ENCODE data around the gene SMARCC1.
"Not testable (repeated sequence)": the region's sequence is repeated elsewhere in the genome, so short reads cannot be mapped to it uniquely, and the experiment has no call there.

The SMARCC1 gene

DNA sequence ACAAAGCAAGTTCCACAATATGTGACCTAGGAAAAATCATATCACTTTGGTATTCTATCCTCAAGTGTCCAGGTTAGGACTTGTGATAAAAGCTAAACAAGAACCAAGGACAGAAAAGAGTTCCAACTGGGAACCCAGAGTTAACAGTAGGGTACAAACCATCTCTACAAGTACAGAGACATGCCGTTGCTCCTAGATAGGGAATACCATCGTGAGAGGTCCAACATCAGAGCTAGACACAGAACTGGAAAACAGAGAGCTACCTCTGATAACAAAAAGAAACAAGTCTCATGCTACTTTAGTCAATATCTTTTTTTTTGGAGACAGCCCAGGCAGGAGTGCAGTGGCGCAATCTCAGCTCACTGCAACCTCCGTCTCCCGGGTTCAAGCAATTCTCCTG is 37.8 kb downstream of the SMARCC1 start:
- TF ChIP-seq, protein P1, sequence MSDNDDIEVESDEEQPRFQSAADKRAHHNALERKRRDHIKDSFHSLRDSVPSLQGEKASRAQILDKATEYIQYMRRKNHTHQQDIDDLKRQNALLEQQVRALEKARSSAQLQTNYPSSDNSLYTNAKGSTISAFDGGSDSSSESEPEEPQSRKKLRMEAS (IDR thresholded peaks at IDR 0.05; ENCODE audit: low read depth, low read length): no peak
- no peak for TF ChIP-seq POLR2A (IDR thresholded peaks at IDR 0.05; ENCODE audit: extremely low read depth, insufficient read length)
- no peak for TF ChIP-seq MYC (IDR thresholded peaks at IDR 0.05; ENCODE audit: low read depth, low read length)
- TF ChIP-seq, protein P2, sequence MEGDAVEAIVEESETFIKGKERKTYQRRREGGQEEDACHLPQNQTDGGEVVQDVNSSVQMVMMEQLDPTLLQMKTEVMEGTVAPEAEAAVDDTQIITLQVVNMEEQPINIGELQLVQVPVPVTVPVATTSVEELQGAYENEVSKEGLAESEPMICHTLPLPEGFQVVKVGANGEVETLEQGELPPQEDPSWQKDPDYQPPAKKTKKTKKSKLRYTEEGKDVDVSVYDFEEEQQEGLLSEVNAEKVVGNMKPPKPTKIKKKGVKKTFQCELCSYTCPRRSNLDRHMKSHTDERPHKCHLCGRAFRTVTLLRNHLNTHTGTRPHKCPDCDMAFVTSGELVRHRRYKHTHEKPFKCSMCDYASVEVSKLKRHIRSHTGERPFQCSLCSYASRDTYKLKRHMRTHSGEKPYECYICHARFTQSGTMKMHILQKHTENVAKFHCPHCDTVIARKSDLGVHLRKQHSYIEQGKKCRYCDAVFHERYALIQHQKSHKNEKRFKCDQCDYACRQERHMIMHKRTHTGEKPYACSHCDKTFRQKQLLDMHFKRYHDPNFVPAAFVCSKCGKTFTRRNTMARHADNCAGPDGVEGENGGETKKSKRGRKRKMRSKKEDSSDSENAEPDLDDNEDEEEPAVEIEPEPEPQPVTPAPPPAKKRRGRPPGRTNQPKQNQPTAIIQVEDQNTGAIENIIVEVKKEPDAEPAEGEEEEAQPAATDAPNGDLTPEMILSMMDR (IDR thresholded peaks at IDR 0.05; ENCODE audit: low read depth, low read length): no peak
- DNase-seq (ENCODE audit: low read depth): no peak

DNA sequence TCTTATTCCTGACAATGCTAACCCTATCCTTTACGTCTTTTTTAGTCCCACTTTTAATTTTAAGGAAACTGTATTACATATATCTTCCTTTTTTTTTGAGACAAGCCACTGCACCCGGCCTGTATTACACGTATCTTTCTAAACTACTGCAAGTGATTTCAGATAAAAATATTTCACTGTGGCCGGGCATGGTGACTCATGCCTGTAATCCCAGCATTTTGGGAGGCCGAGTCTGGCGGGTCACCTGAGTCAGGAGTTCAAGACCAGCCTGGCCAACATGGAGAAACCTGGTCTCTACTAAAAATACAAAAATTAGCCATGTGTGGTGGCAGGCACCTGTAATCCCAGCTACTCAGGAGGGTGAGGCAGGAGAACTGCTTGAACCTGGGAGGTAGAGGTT is 38.3 kb downstream of the SMARCC1 start:
- not testable (repeated sequence) for H3K4me3 ChIP-seq (ENCODE audit: low read depth, low read length); DNase-seq (ENCODE audit: low read depth)

More for the DNA sequence above, 37.8 kb downstream of the SMARCC1 start:
- no peak overlapping the region for H3K4me3 ChIP-seq (ENCODE audit: low read depth, low read length)

DNA sequence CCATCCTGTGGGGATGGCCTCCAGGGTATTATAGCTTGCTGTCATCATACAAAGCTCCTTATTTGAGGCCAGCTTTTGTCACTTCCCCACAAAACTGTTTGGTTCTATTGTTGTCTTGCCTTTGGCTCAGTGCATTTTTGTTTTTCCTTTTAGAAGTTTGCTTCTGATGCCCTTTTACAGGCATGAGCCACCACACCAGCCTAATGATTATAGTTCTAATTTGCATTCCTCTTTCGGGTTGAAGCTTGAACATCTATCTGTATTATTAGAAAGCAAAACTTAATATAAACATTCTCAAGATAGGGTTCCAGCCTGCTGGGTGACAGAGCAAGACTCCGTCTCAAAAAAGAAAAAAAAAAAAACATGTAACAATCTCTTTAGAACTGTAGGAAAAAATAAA is 39.8 kb downstream of the SMARCC1 start:
- no peak overlapping the region for H3K4me3 ChIP-seq (ENCODE audit: low read depth, low read length)
- DNase-seq (ENCODE audit: low read depth): no peak
- TF ChIP-seq, protein P2 (IDR thresholded peaks at IDR 0.05; ENCODE audit: low read depth, low read length): no peak
- TF ChIP-seq POLR2A (IDR thresholded peaks at IDR 0.05; ENCODE audit: extremely low read depth, insufficient read length): no peak
- TF ChIP-seq, protein P1 (IDR thresholded peaks at IDR 0.05; ENCODE audit: low read depth, low read length): no peak
- no peak for TF ChIP-seq MYC (IDR thresholded peaks at IDR 0.05; ENCODE audit: low read depth, low read length)

DNA sequence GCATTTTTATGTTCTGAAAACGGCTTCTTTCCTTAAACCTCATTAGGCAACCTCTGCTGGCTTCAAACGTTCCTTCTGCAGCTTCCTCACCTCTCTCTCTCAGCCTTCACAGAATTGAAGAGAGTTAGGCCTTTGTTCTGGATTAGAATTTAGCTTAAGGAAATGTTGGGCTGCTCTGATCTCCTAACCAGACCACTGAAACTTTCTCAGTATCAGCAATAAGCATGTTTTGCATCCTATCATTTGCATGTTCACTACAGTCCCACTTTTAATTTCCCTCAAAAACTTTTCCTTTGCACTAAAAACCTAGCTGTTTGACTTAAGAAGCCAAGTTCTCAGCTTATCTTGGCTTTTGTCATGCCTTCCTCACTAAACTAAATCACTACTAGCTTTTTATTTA is 49.5 kb downstream of the SMARCC1 start:
- no peak for TF ChIP-seq MYC (IDR thresholded peaks at IDR 0.05; ENCODE audit: low read depth, low read length)
- no peak for DNase-seq (ENCODE audit: low read depth)
- no peak overlapping the region for H3K4me3 ChIP-seq (ENCODE audit: low read depth, low read length)

DNA sequence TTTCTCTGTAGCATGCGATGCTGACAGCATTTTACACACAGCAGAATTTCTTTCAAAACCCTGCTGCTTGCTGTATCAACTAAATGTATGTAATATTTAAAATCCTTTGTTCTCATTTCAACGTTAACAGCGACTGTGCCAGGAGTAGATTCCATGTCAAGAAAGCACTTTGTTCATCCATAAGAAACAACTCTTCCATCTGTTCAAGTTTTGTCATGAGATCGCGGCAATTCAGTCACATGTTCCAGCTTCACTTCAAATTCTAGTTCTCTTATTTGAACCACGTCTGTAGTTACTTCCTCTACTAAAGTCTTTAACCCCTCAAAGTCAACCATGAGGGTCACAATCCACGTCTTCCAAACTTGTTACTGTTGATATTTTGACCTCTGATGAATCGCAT is 50.6 kb downstream of the SMARCC1 start:
- TF ChIP-seq MYC (IDR thresholded peaks at IDR 0.05; ENCODE audit: low read depth, low read length): no peak
- TF ChIP-seq, protein P1 (IDR thresholded peaks at IDR 0.05; ENCODE audit: low read depth, low read length): no peak
- TF ChIP-seq POLR2A (IDR thresholded peaks at IDR 0.05; ENCODE audit: extremely low read depth, insufficient read length): no peak
- TF ChIP-seq, protein P2 (IDR thresholded peaks at IDR 0.05; ENCODE audit: low read depth, low read length): no peak
- no peak for DNase-seq (ENCODE audit: low read depth)
- no peak overlapping the region for H3K4me3 ChIP-seq (ENCODE audit: low read depth, low read length)

DNA sequence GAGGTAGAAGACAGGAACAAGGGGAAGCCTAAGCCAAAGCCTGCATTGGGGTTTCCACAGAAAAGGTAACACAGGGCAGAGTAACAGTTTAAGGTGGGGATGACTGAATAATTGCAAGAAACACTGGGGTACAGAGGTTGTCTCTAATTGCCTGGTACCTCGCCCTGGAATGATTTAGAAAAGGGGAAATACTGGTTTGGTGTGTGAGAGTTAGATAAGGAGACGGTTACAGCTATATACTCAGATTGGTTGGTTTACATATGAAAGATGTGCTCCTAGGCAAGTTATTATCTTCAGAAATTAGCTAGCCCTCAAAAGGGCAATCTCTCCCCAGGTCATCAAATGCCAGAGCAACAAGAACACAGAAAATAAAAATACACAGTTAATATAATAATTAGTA is 58.8 kb downstream of the SMARCC1 start:
- no peak for DNase-seq (ENCODE audit: low read depth)
- TF ChIP-seq POLR2A (IDR thresholded peaks at IDR 0.05; ENCODE audit: extremely low read depth, insufficient read length) (no peak), MYC (IDR thresholded peaks at IDR 0.05; ENCODE audit: low read depth, low read length) (no peak)
- TF ChIP-seq, protein P2 (IDR thresholded peaks at IDR 0.05; ENCODE audit: low read depth, low read length): no peak
- TF ChIP-seq, protein P1 (IDR thresholded peaks at IDR 0.05; ENCODE audit: low read depth, low read length): no peak
- no peak overlapping the region for H3K4me3 ChIP-seq (ENCODE audit: low read depth, low read length)

DNA sequence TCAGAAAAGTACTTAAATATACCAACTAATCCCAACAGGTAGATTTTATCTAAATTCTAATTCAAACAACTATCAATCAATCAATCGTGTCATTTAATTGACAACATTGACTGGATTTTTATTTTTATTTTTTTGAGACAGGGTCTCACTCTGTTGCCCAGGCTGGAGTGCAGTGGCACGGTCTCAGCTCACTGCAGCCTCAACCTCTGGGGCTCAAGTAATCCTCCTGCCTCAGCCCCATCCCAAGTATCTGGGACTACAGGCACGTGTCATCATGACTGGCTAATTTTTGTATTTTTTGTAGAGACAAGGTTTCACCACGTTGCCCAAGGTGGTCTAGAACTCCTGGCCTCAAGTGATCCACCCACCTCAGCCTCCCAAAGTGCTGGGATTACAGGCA is 64.2 kb downstream of the SMARCC1 start:
- H3K4me3 ChIP-seq (ENCODE audit: low read depth, low read length); DNase-seq (ENCODE audit: low read depth): not testable (repeated sequence)

DNA sequence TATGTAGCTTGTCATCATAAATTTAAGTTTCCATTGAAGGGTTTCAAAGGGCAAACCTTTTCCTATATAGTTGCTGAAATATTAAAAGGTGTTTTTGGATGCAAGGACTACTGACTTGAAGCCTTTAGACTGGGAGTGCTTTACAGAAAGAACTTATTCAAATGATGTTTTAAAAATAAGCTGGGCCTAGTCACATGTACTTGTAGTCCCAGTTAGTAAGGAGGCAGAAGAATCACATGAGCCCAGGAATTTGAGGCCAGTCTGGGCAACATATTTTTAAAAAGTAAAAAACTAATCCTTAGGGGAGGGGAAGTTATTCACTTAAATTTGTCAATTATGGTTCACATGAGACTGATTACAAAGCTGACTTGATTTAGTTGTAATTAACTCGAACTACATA is 65.0 kb downstream of the SMARCC1 start:
- DNase-seq (ENCODE audit: low read depth): no peak
- no peak overlapping the region for H3K4me3 ChIP-seq (ENCODE audit: low read depth, low read length)
- TF ChIP-seq POLR2A (IDR thresholded peaks at IDR 0.05; ENCODE audit: extremely low read depth, insufficient read length) (no peak), MYC (IDR thresholded peaks at IDR 0.05; ENCODE audit: low read depth, low read length) (no peak)
- TF ChIP-seq, protein P2 (IDR thresholded peaks at IDR 0.05; ENCODE audit: low read depth, low read length): no peak
- TF ChIP-seq, protein P1 (IDR thresholded peaks at IDR 0.05; ENCODE audit: low read depth, low read length): no peak
